GM12874 (cell line): Measurements from ENCODE around the gene TPST2.

ENCODE experiments used
- CTCF ChIP-seq: IDR thresholded peaks from 2 replicates; pipeline ENCODE4 v1.5.1; 2011; ENCODE audit warnings: low read depth, mild to moderate bottlenecking, control low read depth, low read length, moderate library complexity; ENCODE audit not compliant: insufficient read depth

TPST2 gene

GRCh38 chr22:26576026-26576680 is 13.8 kb downstream of the TPST2 start:
- TF ChIP-seq CTCF = no peak

GRCh38 chr22:26574001-26574723 is 15.8 kb downstream of the TPST2 start:
- no peak for TF ChIP-seq CTCF

GRCh38 chr22:26573026-26573662 is 16.8 kb downstream of the TPST2 start:
- TF ChIP-seq CTCF = no peak

GRCh38 chr22:26570864-26571525 is 18.9 kb downstream of the TPST2 start:
- TF ChIP-seq CTCF = no peak

GRCh38 chr22:26570115-26570514 is 19.8 kb downstream of the TPST2 start:
- TF ChIP-seq CTCF = no peak

GRCh38 chr22:26568207-26568706 is 21.7 kb downstream of the TPST2 start:
- no peak for TF ChIP-seq CTCF

GRCh38 chr22:26567610-26568009 is 22.3 kb downstream of the TPST2 start:
- no peak for TF ChIP-seq CTCF
